ENCODE measurements around the gene SCARF2. TPM values are rescaled to one million over a fixed set of nuclear protein-coding genes. Genes with fewer than 3 reads are reported as not detected.

SCARF2 gene
- total and polyA plus RNA-seq, 2 of the 8 experiments (the other 6 are each of a cell fraction or from before 2014, with no cell fraction given) = 4.2 to 9.8 TPM

DNA sequence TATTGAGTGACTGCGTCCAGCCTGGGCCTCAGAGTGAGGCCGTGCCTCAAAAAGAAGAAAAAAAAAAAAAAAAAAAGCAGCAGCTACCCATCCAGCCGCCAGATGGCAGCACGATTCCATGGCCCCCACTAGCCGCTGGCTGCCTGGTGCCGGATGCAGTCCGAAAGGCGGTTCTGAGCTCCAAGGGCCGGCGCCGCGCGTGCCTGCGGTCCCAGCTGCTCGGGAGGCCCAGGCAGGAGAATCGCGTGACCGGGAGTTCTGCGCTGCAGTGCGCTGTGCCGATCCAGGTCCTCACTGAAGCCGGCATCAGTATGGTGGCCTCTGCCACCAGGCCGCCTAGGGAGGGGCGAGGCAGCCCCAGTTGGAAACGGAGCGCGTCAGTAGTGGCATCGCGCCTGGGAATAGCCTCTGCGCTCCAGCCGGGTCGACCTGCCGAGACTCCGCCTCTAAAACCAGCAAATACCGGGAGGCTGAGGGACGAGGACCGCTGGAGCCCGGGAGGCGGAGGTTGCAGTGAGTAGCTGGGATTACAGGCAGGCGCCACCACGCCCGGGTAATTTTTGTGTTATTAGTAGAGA, 19.3 kb downstream of the SCARF2 start (continued):
- TF ChIP-seq, protein P1, sequence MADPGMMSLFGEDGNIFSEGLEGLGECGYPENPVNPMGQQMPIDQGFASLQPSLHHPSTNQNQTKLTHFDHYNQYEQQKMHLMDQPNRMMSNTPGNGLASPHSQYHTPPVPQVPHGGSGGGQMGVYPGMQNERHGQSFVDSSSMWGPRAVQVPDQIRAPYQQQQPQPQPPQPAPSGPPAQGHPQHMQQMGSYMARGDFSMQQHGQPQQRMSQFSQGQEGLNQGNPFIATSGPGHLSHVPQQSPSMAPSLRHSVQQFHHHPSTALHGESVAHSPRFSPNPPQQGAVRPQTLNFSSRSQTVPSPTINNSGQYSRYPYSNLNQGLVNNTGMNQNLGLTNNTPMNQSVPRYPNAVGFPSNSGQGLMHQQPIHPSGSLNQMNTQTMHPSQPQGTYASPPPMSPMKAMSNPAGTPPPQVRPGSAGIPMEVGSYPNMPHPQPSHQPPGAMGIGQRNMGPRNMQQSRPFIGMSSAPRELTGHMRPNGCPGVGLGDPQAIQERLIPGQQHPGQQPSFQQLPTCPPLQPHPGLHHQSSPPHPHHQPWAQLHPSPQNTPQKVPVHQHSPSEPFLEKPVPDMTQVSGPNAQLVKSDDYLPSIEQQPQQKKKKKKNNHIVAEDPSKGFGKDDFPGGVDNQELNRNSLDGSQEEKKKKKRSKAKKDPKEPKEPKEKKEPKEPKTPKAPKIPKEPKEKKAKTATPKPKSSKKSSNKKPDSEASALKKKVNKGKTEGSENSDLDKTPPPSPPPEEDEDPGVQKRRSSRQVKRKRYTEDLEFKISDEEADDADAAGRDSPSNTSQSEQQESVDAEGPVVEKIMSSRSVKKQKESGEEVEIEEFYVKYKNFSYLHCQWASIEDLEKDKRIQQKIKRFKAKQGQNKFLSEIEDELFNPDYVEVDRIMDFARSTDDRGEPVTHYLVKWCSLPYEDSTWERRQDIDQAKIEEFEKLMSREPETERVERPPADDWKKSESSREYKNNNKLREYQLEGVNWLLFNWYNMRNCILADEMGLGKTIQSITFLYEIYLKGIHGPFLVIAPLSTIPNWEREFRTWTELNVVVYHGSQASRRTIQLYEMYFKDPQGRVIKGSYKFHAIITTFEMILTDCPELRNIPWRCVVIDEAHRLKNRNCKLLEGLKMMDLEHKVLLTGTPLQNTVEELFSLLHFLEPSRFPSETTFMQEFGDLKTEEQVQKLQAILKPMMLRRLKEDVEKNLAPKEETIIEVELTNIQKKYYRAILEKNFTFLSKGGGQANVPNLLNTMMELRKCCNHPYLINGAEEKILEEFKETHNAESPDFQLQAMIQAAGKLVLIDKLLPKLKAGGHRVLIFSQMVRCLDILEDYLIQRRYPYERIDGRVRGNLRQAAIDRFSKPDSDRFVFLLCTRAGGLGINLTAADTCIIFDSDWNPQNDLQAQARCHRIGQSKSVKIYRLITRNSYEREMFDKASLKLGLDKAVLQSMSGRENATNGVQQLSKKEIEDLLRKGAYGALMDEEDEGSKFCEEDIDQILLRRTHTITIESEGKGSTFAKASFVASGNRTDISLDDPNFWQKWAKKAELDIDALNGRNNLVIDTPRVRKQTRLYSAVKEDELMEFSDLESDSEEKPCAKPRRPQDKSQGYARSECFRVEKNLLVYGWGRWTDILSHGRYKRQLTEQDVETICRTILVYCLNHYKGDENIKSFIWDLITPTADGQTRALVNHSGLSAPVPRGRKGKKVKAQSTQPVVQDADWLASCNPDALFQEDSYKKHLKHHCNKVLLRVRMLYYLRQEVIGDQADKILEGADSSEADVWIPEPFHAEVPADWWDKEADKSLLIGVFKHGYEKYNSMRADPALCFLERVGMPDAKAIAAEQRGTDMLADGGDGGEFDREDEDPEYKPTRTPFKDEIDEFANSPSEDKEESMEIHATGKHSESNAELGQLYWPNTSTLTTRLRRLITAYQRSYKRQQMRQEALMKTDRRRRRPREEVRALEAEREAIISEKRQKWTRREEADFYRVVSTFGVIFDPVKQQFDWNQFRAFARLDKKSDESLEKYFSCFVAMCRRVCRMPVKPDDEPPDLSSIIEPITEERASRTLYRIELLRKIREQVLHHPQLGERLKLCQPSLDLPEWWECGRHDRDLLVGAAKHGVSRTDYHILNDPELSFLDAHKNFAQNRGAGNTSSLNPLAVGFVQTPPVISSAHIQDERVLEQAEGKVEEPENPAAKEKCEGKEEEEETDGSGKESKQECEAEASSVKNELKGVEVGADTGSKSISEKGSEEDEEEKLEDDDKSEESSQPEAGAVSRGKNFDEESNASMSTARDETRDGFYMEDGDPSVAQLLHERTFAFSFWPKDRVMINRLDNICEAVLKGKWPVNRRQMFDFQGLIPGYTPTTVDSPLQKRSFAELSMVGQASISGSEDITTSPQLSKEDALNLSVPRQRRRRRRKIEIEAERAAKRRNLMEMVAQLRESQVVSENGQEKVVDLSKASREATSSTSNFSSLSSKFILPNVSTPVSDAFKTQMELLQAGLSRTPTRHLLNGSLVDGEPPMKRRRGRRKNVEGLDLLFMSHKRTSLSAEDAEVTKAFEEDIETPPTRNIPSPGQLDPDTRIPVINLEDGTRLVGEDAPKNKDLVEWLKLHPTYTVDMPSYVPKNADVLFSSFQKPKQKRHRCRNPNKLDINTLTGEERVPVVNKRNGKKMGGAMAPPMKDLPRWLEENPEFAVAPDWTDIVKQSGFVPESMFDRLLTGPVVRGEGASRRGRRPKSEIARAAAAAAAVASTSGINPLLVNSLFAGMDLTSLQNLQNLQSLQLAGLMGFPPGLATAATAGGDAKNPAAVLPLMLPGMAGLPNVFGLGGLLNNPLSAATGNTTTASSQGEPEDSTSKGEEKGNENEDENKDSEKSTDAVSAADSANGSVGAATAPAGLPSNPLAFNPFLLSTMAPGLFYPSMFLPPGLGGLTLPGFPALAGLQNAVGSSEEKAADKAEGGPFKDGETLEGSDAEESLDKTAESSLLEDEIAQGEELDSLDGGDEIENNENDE (IDR thresholded peaks at IDR 0.05; ENCODE audit: insufficient replicate concordance, low read length) = no peak
- TF ChIP-seq, protein P2, sequence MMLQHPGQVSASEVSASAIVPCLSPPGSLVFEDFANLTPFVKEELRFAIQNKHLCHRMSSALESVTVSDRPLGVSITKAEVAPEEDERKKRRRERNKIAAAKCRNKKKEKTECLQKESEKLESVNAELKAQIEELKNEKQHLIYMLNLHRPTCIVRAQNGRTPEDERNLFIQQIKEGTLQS (IDR thresholded peaks at IDR 0.05; ENCODE audit: insufficient read depth, low read depth, low read length) = no peak
- no peak for TF ChIP-seq YY1 (IDR thresholded peaks at IDR 0.05; ENCODE audit: low read depth, low read length)
- TF ChIP-seq CEBPB (IDR thresholded peaks at IDR 0.05; ENCODE audit: low read depth, low read length) = no peak
- no peak for TF ChIP-seq SP1 (IDR thresholded peaks at IDR 0.05; ENCODE audit: low read depth, low read length)
- no peak for TF ChIP-seq BACH1 (IDR thresholded peaks at IDR 0.05; ENCODE audit: low read length)
- no peak for TF ChIP-seq EP300 (IDR thresholded peaks at IDR 0.05; ENCODE audit: borderline replicate concordance in 1 of 2, low read depth in 2 of 2, low read length in 2 of 2)
- TF ChIP-seq SP4 (IDR thresholded peaks at IDR 0.05; ENCODE audit: low read length) = no peak
- TF ChIP-seq RBBP5 (IDR thresholded peaks at IDR 0.05; ENCODE audit: borderline replicate concordance, low read depth, low read length) = no peak
- TF ChIP-seq HDAC2 (IDR thresholded peaks at IDR 0.05; ENCODE audit: borderline replicate concordance in 1 of 2, low read depth in 2 of 2, low read length in 2 of 2) = no peak
